OCI-LY7 (cell line): ENCODE data around the gene OR6F1.

Experiments
- CTCF ChIP-seq: fragments of 200-600 bp; sonication (generic); conservative IDR thresholded peaks from 2 replicates; pipeline ENCODE4 v1.5.1; 2014; ENCODE audit warnings: mild to moderate bottlenecking, antibody characterized with exemption, low read length, moderate library complexity, mixed read lengths
- EZH2phosphoT487 ChIP-seq: fragments of 200-600 bp; sonication (generic); IDR thresholded peaks from 2 replicates; pipeline ENCODE4 v1.6.1; 2018; ENCODE audit warnings: low read depth, borderline replicate concordance, mild to moderate bottlenecking, mixed run types, antibody characterized with exemption, low read length, moderate library complexity, mixed read lengths

DNA sequence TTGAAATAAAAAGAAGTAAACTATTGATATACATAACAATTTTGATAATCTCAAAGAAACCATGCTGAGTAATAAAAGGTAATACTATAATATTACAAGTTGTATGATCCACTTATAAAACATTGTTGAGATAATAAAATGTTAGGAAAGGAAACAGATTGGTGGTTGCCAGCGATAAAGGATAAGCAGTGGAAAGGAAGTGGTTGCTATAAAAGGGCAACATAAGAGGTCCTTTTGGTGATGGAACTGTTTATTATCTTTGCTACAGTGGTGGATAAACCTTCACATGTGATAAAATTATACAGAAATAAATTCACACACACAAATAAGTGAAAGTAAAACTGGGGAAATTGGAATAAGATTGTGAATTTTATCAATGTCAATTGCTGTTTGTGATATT, 15.1 kb downstream of the OR6F1 start:
- TF ChIP-seq CTCF (no peak), EZH2phosphoT487 (no peak)
